Lung microvascular endothelial cell (primary cell): ENCODE data around the gene OGFRL1. TPM values are rescaled to one million over a fixed set of nuclear protein-coding genes. Genes with fewer than 3 reads are reported as not detected.
A peak's percentile ranks its signal among the peaks of the same experiment; 100 is the strongest.
"Not testable (repeated sequence)": the region's sequence is repeated elsewhere in the genome, so short reads cannot be mapped to it uniquely, and the experiment has no call there.

Experiments used
- DNase-seq, 2 donors: peaks; one replicate each; pipeline versions ENCODE4 v3.0.0 to v3.0.0-alpha.2; 2010; ENCODE audit warnings: low read depth in 2 of 2
- total RNA-seq: library from RNA; depleted of rRNA; stranded (reverse); fragments of >200 nt; gene quantifications from 2 replicates; pipeline ENCODE4 v1.2.1, GENCODE V29; 2014

The OGFRL1 gene
- 4.0 and 4.8 TPM in 2 replicates for total RNA-seq

DNA sequence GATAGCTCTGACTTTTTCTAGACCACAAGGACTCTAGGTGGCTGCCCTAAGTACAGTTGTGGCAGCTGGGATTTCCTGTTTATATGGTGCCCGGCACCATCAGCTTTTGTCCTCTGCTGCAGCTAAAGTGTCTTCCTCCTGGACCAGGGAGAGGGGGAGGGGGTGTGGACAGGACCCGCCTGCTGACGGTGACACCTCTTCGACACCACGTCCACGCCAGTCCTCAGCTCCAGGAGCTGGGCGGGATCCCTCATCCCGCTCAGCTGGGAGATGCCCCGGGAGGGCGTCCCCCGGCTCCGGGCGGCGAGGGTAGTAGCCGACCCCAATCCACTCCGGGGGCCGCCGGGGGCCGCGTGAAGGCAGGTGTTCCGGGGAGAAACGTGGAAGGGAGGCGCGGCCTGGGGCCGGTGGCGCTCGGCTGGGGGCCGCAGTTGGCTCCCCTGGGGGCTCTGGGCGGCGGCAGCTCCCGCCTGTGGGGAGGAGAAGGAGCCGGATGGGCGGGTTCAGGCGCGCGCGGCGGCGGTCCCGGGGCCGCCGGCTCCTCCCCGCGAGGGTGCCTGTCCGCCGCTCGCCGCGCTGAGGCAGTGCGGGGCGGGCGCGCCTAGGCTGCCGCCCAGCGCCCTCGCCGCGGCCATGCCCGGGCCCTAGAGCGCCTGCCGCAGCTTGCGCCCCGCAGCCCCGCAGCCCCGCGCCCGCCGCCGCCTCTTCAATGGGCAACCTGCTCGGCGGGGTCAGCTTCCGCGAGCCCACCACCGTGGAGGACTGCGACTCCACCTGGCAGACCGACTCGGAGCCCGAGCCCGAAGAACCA is at the start of gene OGFRL1:
Gene OGFRL1, plus strand, starts transcription at position 584 of the 811 bp plus-strand sequence. Its CDS starts 126 bp downstream, at position 710.
- peak; percentile 66 to 77 for DNase-seq

DNA sequence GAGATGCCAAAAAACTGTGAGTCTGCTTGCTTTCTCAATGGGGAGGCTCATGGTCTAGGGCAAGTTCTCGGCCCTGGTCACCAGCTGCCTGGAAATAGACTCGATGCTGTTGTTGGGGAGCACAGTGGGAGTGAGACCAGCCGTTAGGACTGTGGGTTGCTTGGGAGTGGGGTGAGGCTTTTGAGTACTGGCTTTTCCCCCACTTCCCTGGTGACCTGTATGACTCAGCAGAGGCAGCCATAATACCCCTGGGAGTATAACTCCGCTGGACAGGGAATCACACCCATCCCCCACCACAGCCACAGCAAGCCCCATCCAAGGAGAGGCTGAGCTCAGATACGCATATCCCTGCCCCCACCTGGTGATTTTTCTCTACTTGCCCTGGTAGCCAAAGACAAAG is 48.9 kb upstream of the OGFRL1 start:
- no peak for DNase-seq

DNA sequence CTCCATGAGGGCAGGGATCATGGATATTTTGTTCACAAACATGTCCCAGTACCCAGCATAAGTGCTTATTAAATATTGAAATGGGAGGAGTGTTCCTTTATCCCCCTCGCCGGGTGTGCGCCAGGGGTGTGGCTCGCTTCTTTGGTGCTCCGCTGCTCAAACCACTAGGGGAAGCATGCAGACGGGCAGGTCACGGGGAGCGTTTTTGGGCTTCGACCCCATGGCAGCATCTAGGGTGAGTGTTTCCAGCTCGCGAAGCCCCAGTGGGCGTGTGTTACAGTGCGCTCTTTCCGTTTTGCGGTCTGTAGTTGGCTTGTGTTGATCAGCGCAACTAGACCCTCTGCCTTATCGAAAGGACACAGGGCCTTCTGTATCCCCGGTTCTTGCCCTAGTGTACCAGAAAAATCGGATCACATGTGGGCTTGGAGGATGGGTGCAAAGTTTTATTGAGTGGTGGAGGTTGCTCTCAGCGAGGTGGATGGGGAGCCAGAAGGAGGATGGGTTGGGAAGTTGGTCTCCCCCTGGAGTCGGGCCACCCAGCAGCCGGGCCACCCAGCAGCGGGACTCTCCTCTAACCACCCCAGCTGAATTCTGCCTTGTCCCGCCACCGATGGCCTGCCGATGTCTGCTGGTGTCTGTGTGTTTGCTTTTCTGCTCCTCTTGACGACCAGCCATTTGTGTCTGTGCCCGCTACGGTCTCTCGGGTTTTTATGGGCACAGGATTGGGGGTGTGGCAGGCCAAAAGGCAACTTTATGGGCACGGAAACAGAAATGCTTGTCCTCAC is 43.2 kb upstream of the OGFRL1 start:
- DNase-seq = no peak

DNA sequence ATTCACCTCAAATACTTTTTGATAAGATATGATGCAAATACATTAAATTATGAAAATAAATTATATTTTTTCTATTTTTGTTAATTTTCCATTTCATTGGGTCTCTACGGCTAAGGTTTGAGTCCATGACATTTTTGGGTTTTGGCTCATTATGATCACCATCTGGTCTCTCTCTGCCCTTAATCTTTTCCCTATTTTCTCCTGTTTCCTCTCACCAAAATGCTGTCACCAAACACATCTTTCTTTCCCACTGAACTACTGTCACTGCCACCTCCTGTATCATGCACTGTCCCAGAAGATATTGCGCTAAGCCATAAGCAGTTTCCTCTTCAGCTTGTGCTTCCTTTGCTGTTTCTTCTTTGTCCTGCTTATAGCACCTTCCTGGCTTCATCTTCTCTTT is 42.0 kb upstream of the OGFRL1 start:
- DNase-seq = no peak

DNA sequence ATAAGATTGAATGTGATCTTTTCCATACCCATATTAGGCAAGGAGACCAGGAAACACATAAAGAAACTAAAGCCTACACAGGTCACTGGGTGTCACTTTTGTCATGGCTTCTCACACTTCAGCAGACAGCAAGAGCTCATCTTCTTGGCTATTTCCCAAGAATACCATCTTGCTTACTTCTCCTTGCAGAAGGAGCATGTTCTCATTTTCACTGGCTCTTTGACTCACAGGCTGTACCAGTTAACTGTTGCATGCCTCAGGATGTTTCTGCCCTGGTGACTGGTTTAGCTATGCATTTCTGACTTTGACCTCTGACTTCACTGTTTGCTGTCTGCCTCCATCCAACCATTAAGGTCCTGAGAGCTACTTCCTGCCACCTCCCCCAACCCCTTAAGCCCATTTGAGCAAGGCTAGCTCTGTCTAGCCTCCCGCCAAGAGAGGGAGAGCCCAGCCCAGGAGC is 40.3 kb upstream of the OGFRL1 start:
- peak in 1 of 2 donors; percentile 79 for DNase-seq

DNA sequence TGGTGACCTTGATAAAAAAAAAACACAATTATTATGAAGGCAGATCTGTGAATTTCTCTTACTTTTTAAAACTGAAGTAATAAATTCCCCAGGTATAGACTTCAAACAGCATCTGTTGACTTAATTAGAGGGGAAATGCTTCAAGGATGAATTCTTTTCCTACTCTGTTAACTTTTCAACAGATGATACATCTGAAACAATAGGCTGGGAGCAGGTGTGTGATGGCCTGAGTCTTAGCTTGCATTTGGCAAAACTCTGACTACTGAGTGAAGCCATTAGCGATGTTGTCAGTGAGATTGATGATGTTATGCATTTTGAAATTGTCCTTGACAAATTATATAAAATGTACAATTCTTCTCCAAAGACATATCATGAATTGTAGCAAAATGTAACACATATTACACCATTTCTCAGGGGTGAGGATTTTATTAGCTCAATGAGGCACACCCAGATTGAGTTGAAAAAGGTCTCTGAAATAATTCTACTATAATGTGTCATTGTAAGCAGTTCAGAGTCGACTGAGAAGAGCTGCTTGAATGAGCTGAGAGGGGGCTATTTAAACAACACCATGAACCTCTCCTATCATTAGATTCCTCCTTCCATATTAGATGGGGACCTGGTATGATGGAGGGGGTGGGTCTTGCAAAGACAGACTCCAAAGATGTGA is 39.6 kb upstream of the OGFRL1 start:
- peak in 1 of 2 donors; percentile 77 for DNase-seq

DNA sequence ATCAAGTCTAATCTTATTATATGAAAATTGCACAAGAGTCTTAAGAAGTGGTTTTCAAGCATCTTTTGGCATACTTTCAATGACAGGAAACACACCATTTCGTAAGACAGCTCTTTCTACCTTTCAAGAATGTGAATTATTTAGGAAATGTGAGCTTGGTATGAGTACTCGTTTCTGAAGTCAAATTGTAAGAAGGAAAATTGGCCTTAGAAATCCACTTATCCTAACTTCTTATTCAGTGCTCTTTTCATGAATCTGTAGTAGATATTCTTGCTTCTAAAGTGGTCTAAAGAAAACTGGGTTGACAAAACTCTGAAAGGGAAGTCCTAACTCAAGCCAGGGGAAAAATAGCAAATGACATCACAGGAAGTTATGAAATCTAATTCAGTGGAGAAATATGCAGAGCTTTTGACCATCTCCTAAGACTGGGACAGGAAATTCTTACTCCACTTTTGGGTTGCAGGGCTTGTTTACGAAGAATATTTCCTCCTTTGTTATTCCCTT is 38.5 kb upstream of the OGFRL1 start:
- DNase-seq = peak in 1 of 2 donors; percentile 92

DNA sequence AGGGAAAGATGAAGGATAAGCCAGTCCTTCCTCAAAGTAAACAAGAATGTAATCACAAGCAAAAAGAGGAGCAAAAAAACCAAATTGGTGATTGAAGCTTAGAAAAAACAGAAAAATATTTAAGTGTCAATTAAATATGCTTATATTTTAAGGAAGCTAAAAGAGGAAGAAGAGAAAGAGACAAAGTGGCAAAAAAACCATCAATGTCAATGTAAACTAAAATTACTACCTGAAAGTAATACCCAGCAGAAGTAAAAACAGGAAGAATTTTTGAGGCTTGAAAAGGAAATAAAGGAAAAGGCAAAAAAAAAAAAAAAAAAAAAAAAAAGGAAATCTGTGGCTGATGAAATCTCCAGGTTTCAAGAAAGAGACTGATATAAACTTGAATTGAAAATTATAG is 36.2 kb upstream of the OGFRL1 start:
- no peak for DNase-seq

DNA sequence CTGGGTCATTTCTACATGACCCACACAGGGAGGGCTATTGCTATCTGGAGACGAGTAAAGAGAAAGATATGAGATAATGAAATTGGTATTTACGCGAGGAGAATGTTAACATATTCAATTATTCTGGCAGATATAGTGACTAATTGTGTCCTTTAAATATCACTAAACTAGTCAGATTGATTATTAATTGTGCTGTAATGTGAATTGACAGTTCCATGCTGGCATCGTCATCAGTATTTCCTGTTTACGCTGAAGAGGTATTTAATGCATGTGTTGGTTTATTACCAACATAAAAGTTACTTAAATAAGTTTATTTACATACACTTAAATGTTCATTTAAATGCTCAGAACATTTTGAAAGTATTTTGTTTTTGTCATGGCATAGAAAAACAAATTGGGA is 35.7 kb upstream of the OGFRL1 start:
- peak in 1 of 2 donors; percentile 30 for DNase-seq

DNA sequence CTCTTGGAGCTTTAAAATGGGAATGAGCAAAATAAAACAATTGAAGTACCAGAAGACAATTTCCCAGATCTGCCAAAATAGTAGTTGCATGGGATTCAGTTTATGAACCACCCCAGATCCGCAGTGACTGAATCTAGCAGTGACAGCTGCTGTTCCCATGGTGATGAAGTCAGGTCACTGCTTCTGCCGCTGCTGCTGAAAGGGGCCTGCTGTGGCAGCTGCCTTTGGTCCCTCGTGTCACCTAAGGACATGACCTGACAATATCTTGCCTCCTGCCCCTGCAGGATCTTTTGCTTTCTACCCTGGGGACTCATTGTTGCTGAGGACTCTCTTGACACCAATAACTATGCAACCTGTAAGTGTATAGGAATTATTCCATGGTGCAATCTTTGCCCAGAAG is 34.3 kb upstream of the OGFRL1 start:
- DNase-seq = no peak

DNA sequence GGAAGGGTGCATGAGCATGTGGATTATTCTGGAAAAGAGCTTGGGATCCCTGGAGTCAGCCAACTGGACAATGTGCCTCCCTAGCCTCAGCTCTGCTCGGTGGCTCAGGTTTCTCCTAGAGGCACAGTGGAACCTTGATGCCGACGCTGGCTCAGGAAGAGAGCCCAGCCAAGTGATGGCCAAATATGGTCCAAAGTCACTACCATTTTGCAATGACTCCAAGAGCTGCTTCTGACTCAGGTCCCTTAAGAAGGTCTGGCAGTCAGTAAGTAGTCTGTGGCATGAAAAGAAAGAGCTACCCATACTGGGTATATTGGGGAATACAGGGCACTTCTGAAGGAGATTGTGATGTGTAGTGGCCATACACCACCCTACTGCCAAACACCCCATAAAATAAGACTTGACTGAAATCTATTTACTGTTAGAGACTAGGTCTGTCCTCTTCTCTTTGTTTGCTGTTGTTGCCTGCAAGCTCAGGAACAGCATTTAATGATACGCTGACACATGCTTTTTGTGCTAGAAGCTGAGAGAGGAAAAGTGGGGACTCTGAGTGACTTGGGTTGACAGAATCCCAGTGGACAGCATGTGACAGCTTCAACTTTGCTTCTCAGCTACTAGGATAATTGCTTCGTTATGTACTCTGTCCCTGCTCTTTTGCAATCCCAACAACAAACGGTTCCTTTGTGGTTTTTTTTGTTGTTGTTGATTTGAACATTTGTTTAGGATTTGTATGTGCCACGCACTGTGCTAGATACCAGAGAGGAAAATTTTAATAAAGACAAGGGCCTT is 30.3 kb upstream of the OGFRL1 start:
- no peak for DNase-seq

DNA sequence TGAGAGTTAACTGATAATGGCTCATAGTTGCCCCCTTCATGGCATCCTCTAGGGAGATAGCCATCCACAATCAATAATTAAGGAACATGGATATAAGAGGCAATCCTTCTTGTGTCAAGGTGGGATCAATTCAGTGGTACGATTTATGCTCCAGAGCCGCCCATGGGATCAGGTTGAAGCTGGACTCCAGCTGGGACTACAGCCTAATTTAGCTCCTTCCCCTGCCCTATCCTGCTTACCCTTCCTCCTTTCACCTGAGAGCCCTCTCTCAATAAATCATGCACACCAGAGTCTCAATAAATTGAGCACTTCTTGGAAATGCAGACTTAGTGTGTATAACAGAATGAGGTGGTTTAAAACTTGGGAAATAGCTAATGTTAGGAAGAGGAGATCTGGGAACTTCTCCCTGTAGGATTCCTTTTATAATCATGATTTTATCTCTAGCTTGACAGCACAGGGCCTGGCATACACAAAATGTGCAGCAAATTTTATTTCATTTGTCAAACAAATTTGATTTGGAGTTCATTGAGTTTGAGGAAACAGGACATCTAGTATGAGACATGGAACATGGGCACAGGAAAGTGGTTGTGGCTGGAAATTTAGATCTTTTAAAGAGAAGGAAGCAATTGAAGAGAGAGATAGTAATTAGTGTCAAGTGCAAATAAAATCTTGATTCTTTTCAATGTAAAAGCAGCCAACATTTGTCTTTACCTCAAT is 28.6 kb upstream of the OGFRL1 start:
- no peak for DNase-seq

DNA sequence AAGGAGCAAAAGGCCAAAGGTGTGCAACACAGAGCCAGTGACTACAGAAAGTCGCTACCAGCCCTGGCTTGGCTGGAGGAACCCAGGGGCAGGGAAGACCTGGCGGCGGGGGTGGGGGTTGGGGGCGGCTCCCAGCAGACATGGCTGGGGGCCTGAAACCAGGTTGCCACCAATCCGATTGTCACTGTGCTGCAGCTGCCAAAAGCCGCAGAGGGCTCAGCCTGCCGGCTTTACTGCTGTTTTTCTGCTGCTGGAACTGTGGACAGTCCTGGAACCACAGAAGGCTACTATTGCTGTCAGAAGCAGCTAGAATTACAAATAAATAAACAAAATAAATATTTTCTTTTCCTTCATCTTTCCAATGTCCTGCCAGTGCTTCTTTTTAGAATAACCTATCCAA is 25.7 kb upstream of the OGFRL1 start:
- DNase-seq = no peak

DNA sequence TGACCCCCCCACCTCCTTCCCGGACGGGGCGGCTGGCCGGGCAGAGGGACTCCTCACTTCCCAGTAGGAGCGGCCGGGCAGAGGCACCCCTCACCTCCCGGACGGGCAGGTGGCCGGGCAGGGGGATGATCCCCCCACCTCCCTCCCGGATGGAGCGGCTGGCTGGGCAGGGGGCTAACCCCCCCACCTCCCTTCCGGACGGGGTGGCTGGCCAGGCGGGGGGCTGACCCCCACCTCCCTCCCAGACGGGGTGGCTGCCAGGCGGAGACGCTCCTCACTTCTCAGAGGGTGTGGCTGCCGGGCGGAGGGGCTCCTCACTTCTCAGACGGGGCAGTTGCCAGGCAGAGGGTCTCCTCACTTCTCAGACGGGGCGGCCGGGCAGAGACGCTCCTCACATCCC is 22.2 kb upstream of the OGFRL1 start:
- not testable (repeated sequence) for DNase-seq

DNA sequence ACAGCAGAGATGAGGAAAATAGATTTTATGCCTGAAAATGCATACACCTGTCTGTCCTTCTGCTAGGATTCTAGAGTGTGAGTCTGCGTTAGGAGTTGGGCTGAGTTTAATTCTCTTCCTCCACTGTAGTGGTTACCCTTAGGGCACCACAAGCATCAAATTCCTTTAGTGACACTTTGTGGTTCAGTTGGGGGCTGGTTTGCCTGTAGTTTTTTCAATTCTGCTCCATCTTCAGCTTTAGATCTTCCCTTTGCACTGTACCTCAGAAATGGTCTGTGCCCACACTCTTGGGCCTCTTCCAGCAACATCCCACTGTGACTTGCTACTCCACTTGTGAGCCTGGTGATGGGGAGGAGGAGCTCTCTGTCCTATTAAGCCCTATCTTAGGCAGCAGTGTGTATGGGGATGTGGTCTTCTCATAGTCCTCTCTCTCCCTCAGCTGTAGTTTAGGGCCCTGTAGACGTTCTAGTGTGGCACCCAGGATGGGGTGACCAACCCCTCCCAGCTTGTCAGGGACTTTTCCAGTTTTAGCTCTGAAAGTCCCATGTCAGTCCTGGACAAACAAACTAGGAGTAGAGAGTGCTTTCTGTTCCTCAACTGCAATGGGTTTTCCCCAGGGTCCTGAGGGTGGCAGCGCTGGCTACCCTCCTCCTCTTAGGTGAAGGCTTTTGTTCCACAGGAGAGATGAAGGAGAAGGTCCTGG is 19.7 kb upstream of the OGFRL1 start:
- DNase-seq = no peak

DNA sequence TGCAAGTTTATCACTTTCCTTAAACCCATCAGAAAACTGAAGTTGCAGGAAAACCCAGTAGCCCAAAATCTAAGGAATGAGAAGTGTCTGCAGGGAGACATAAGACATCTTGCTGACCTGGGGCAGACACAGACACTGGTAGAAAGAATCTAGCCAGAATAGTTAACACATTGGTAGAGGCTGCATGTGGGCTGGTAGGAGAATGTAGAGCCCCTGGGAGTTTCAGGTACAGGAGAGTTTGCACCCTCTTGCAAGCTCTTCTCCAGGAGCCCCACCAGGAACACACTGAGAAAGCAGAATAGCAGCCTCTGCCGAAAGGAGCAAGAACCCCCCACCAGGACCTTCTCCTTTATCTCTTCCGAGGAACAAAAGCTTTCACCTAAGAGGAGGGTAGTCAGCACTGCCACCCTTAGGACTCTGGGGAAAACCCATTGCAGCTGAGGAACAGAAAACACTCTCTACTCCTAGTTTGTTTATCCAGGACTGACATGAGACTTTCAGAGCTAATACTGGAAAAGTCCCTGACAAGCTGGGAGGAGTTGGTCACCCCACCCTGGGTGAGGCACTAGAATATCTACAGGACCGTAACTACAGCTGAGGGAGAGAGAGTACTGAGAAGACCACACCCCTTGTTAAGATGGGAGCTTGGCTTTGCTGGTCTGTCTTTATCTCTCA is 10.5 kb upstream of the OGFRL1 start:
- no peak for DNase-seq

DNA sequence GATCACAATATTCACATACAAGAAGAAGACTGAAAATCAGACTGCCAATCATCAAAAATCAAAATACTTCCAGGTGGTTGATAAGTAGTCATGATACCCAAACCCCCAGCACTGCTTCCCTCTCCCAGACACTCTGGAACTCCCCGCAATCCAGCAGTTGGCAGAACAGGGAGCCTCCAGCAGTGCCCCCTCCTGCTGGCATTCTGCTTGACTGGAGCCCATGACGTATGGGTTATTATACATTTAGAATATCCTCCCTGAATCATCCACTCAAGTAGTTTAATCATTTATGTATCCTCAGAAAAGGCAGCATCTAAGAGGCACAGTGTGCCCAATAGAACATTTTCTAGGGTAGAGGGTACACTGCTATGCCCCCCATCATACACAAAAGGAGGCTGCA is 9.3 kb upstream of the OGFRL1 start:
- no peak for DNase-seq

DNA sequence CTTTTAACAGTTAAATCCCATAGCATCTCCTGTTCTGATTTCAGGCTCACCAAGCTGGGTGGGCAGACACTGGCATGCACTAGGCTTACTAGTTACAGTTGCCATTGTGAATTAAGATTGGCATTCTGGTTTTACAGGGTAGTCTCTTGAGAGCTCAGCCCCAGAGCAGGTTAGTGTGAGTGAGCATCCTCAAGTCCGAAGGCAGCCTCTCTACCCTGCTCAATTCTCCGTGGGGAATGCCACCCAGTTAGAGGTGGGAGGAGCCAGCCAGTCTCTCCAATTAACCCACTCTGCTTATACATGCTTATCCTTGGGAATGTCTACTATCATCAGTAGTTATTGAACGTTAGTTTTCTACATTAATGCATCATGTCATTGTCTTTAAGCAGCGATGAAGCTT is 8.9 kb upstream of the OGFRL1 start:
- no peak for DNase-seq

DNA sequence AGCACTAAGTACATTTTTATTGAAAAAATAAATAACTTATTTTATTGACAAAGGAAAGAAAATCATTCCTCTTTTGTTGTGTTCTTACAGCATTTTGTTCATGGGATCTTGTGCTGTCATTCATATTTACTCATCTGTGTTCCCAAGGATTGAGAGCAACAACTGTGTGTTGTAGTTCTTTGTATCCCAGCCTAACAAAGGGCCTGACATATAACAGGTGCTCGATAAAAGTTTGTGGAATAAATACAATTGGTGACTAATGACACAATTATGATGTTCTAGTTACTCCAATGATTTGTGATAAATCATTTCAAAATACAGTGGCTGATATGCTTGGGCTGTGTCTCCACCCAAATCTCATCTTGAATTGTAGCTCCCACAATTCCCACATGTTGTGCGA is 7.9 kb upstream of the OGFRL1 start:
- no peak for DNase-seq
